Neural progenitor cell (in vitro differentiated cells): Measurements from ENCODE around the gene ATXN1. TPM values are rescaled to one million over a fixed set of nuclear protein-coding genes. Genes with fewer than 3 reads are reported as not detected.

Source experiments
- DNase-seq: peaks from one replicate; pipeline ENCODE4 v3.0.0-alpha.2; 2016; ENCODE audit warnings: low spot score
- H2AFZ ChIP-seq: fragments of 200-600 bp; sonication (generic); replicated peaks from 2 replicates; pipeline ENCODE4 v1.6.1; 2016; ENCODE audit warnings: antibody characterized with exemption
- H3F3A ChIP-seq: fragments of 200-600 bp; sonication (generic); 2 replicates; pipeline ENCODE4 v1.6.1; 2016; ENCODE audit warnings: antibody characterized with exemption, low read depth
- H3K27ac ChIP-seq: fragments of 200-600 bp; sonication (generic); 2 replicates; pipeline ENCODE4 v1.5.1; 2016; ENCODE audit warnings: mild to moderate bottlenecking
- H3K27me3 ChIP-seq: fragments of 200-600 bp; sonication (generic); 2 replicates; pipeline ENCODE4 v1.6.1; 2016; ENCODE audit warnings: mild to moderate bottlenecking, moderate library complexity
- H3K36me3 ChIP-seq: fragments of 200-600 bp; sonication (generic); 2 replicates; pipeline ENCODE4 v1.5.1; 2016
- H3K4me1 ChIP-seq: fragments of 200-600 bp; sonication (generic); 2 replicates; pipeline ENCODE4 v1.6.1; 2016; ENCODE audit warnings: mixed run types
- H3K4me2 ChIP-seq: fragments of 200-600 bp; sonication (generic); 2 replicates; pipeline ENCODE4 v1.6.1; 2016
- H3K4me3 ChIP-seq: fragments of 200-600 bp; sonication (generic); 2 replicates; pipeline ENCODE4 v1.5.1; 2016
- H3K79me2 ChIP-seq: fragments of 200-600 bp; sonication (generic); 2 replicates; pipeline ENCODE4 v1.6.1; 2016; ENCODE audit warnings: low read depth
- H3K9ac ChIP-seq: fragments of 200-600 bp; sonication (generic); 2 replicates; pipeline ENCODE4 v1.6.1; 2016
- H3K9me3 ChIP-seq: fragments of 200-600 bp; sonication (generic); 2 replicates; pipeline ENCODE4 v1.5.1; 2016; ENCODE audit warnings: low read depth
- H4K20me1 ChIP-seq: fragments of 200-600 bp; sonication (generic); 2 replicates; pipeline ENCODE4 v1.6.1; 2016; ENCODE audit warnings: low read depth
- H3K27ac Mint-ChIP-seq: 3 replicates; pipeline ENCODE4 v1.8.0; 2021; ENCODE audit warnings: mixed read lengths
- H3K27me3 Mint-ChIP-seq: 2 replicates; pipeline ENCODE4 v1.8.0; 2022; ENCODE audit warnings: low read depth, mild to moderate bottlenecking, inconsistent platforms, moderate library complexity, mixed read lengths; ENCODE audit not compliant: insufficient read depth
- H3K36me3 Mint-ChIP-seq: 3 replicates; pipeline ENCODE4 v1.8.0; 2021; ENCODE audit warnings: mixed read lengths
- H3K4me1 Mint-ChIP-seq: 3 replicates; pipeline ENCODE4 v1.8.0; 2021; ENCODE audit warnings: mixed read lengths
- H3K4me3 Mint-ChIP-seq: 3 replicates; pipeline ENCODE4 v1.8.0; 2021; ENCODE audit warnings: mild to moderate bottlenecking, moderate library complexity, mixed read lengths
- H3K9me3 Mint-ChIP-seq: 3 replicates; pipeline ENCODE4 v1.8.0; 2020; ENCODE audit warnings: mixed read lengths
- CTCF ChIP-seq: fragments of 200-600 bp; sonication (generic); IDR thresholded peaks from 2 replicates; pipeline ENCODE4 v1.5.1; 2017; ENCODE audit warnings: antibody characterized with exemption, mild to moderate bottlenecking
- EZH2 ChIP-seq: fragments of 200-600 bp; sonication (generic); IDR thresholded peaks from 2 replicates; pipeline ENCODE4 v1.6.1; 2017; ENCODE audit warnings: antibody characterized with exemption, mild to moderate bottlenecking, moderate library complexity
- EZH2phosphoT487 ChIP-seq: fragments of 200-600 bp; sonication (generic); IDR thresholded peaks from 2 replicates; pipeline ENCODE4 v1.6.1; 2017; ENCODE audit warnings: antibody characterized with exemption
- total RNA-seq: library from RNA; depleted of rRNA; stranded (reverse); fragments of >200 nt; gene quantifications from 2 replicates; pipeline ENCODE4 v1.2.3, GENCODE V29; 2015; ENCODE audit warnings: low replicate concordance

ATXN1 gene
- total RNA-seq, 1 donor from 2014 or later, result 3.6 TPM

GRCh38 chr6:16420715-16421461 lies 340.4 kb downstream of the ATXN1 start:
- no peaks in the 10 kb centered on the region for H3K9me3 Mint-ChIP-seq
- no peak for TF ChIP-seq EZH2phosphoT487
- TF ChIP-seq EZH2, result no peak
- TF ChIP-seq CTCF, result no peak
- Histone ChIP-seq H3K79me2 (no peaks in the 10 kb centered on the region), H3K27me3 (no peaks in the 10 kb centered on the region), H3K4me1 (no peaks in the 10 kb centered on the region), H3K9me3 (no peaks in the 10 kb centered on the region), H2AFZ (no peak overlapping the region), H3K4me2 (no peak overlapping the region), H3K4me3 (no peak overlapping the region), H4K20me1 (no peaks in the 10 kb centered on the region), H3K36me3 (no peaks in the 10 kb centered on the region), H3F3A (no peaks in the 10 kb centered on the region), H3K27ac (no peak overlapping the region), H3K9ac (no peak overlapping the region)
- H3K4me3 Mint-ChIP-seq, result no peak overlapping the region
- no peaks in the 10 kb centered on the region for H3K36me3 Mint-ChIP-seq
- H3K4me1 Mint-ChIP-seq, result peaks cover 15% of the 10 kb centered on the region
- DNase-seq, result no peak
- H3K27me3 Mint-ChIP-seq, result peaks cover 2% of the 10 kb centered on the region
- no peak overlapping the region for H3K27ac Mint-ChIP-seq

GRCh38 chr6:16420337-16420714 lies 340.9 kb downstream of the ATXN1 start:
- no peaks in the 10 kb centered on the region for H3K79me2 ChIP-seq
- no peak overlapping the region for H3K27ac Mint-ChIP-seq
- H3K9ac ChIP-seq, result no peak overlapping the region

GRCh38 chr6:16419636-16420336 lies 341.5 kb downstream of the ATXN1 start:
- Histone ChIP-seq H2AFZ (no peak overlapping the region), H3K27ac (no peak overlapping the region), H3K27me3 (no peaks in the 10 kb centered on the region), H3K79me2 (no peaks in the 10 kb centered on the region), H3K9me3 (no peaks in the 10 kb centered on the region), H3K4me2 (no peak overlapping the region), H3K4me3 (no peak overlapping the region), H3K36me3 (no peaks in the 10 kb centered on the region), H4K20me1 (no peaks in the 10 kb centered on the region), H3K9ac (no peak overlapping the region), H3F3A (no peaks in the 10 kb centered on the region), H3K4me1 (no peaks in the 10 kb centered on the region)
- Mint-ChIP-seq H3K4me1 (peaks cover 15% of the 10 kb centered on the region), H3K27me3 (peaks cover 3% of the 10 kb centered on the region), H3K27ac (no peak overlapping the region), H3K36me3 (no peaks in the 10 kb centered on the region), H3K4me3 (no peak overlapping the region), H3K9me3 (no peaks in the 10 kb centered on the region)
- TF ChIP-seq EZH2 (no peak), EZH2phosphoT487 (no peak), CTCF (no peak)
- no peak for DNase-seq

More at GRCh38 chr6:16420337-16420714, 340.9 kb downstream of the ATXN1 start:
- Mint-ChIP-seq H3K9me3 (no peaks in the 10 kb centered on the region), H3K4me1 (peaks cover 15% of the 10 kb centered on the region), H3K27me3 (peaks cover 3% of the 10 kb centered on the region), H3K36me3 (no peaks in the 10 kb centered on the region), H3K4me3 (no peak overlapping the region)
- H3K9me3 ChIP-seq, result no peaks in the 10 kb centered on the region
- H3K36me3 ChIP-seq, result no peaks in the 10 kb centered on the region
- TF ChIP-seq EZH2phosphoT487, result no peak
- no peak for TF ChIP-seq CTCF
- TF ChIP-seq EZH2, result no peak
- no peaks in the 10 kb centered on the region for H3K27me3 ChIP-seq
- no peaks in the 10 kb centered on the region for H4K20me1 ChIP-seq
- DNase-seq, result no peak
- H3K4me3 ChIP-seq, result no peak overlapping the region
- H2AFZ ChIP-seq, result no peak overlapping the region
- no peaks in the 10 kb centered on the region for H3F3A ChIP-seq
- no peak overlapping the region for H3K27ac ChIP-seq
- no peak overlapping the region for H3K4me2 ChIP-seq
- no peaks in the 10 kb centered on the region for H3K4me1 ChIP-seq
